Astrocyte of the hippocampus (primary cell): Measurements from ENCODE around the gene WDR18.

ENCODE experiments used
- DNase-seq: peaks from one replicate; pipeline ENCODE4 v3.0.0; 2011; ENCODE audit warnings: low read depth, low spot score

Gene WDR18

GRCh38 chr19:991932-992669 is 8.0 kb downstream of the WDR18 start:
- DNase-seq, result no peak

GRCh38 chr19:992670-993055 is 8.5 kb downstream of the WDR18 start:
- DNase-seq, result no peak

- DNase-seq, result no peak
Measured at GRCh38 chr19:993361-993830, 9.3 kb downstream of the WDR18 start.

- DNase-seq, result no peak
Measured at GRCh38 chr19:993831-994393, 9.8 kb downstream of the WDR18 start.

- no peak for DNase-seq
Measured at GRCh38 chr19:994516-994915, 10.4 kb downstream of the WDR18 start.

GRCh38 chr19:995051-995827 is 11.1 kb downstream of the WDR18 start:
- DNase-seq, result peak; percentile 71

- DNase-seq, result peak; percentile 72
Measured at GRCh38 chr19:996051-996838, 12.1 kb downstream of the WDR18 start.

GRCh38 chr19:998064-998463 is 13.9 kb downstream of the WDR18 start:
- no peak for DNase-seq

GRCh38 chr19:999379-999719 is 15.2 kb downstream of the WDR18 start:
- no peak for DNase-seq

- peak; percentile 75 for DNase-seq
Measured at GRCh38 chr19:1000095-1000494, 15.9 kb downstream of the WDR18 start, which contains the start of gene GRIN3B. Gene GRIN3B, plus strand, starts transcription at chr19:1000419. Its CDS starts 19 bp downstream, at chr19:1000438.

GRCh38 chr19:1000591-1001537 is 16.7 kb downstream of the WDR18 start:
- no peak for DNase-seq

GRCh38 chr19:1001538-1002166 is 17.5 kb downstream of the WDR18 start:
- DNase-seq, result peak; percentile 67

GRCh38 chr19:1002600-1002999 is 18.5 kb downstream of the WDR18 start:
- DNase-seq, result no peak

GRCh38 chr19:1003283-1003682 is 19.1 kb downstream of the WDR18 start:
- no peak for DNase-seq

GRCh38 chr19:1004204-1004802 is 20.2 kb downstream of the WDR18 start:
- DNase-seq, result no peak

GRCh38 chr19:1004803-1005664 is 20.9 kb downstream of the WDR18 start:
- no peak for DNase-seq

- no peak for DNase-seq
Measured at GRCh38 chr19:1006711-1007398, 22.7 kb downstream of the WDR18 start.
